VCaP (cell line): Measurements from ENCODE around the gene FGD4.
"Not testable (repeated sequence)": the region's sequence is repeated elsewhere in the genome, so short reads cannot be mapped to it uniquely, and the experiment has no call there.

Experiments used
- H3K27ac ChIP-seq: fragments of 450-650 bp; 2 replicates; pipeline ENCODE4 v1.5.1; 2017
- TF ChIP-seq, protein P1 (sequence below): fragments of 450-650 bp; conservative IDR thresholded peaks from 2 replicates; pipeline ENCODE4 v1.5.1; 2017; ENCODE audit warnings: mild to moderate bottlenecking, moderate library complexity

The FGD4 gene

DNA sequence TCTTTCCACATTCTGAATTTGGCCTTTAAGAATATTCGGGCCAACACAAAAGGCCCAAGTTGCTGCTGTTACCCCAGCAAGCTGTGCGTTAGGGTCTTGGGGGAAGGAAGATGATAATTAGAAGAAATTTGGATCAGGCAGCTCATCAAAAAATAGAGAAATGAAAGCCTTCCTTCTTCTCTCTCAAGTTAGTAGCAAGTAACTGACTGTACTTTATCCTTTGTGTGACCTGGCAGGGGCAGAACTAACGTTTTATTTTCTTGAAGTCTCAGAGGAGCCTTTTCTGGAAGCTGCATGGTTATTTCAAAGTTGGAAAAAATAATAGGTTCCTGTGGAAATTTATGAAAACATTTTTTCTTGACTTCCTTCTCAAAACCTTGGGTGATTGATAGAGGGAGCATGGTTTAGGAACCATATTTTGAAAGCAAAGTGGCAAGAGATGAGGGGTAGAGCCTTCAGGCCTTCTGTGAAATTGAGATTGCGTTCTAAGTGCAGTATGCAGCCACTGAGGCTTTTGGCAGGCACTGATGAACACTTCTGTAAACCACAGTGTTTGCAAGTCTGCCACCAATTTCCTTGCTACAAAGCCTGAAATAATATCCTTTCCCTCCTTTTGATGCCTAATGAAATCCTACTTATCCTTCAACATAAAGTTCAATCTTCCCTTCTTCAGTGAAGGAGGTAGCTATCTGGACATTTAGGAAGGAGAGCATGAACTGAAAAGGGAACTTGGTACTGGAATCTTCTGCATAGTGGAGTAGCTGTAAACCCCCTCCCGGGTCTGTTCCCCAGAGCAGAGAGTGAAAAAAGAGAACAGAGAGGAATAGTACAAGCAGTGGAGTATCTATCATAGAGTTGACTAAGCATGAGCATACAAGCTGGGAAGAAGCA, 123.2 kb downstream of the FGD4 start:
- TF ChIP-seq, protein P1, sequence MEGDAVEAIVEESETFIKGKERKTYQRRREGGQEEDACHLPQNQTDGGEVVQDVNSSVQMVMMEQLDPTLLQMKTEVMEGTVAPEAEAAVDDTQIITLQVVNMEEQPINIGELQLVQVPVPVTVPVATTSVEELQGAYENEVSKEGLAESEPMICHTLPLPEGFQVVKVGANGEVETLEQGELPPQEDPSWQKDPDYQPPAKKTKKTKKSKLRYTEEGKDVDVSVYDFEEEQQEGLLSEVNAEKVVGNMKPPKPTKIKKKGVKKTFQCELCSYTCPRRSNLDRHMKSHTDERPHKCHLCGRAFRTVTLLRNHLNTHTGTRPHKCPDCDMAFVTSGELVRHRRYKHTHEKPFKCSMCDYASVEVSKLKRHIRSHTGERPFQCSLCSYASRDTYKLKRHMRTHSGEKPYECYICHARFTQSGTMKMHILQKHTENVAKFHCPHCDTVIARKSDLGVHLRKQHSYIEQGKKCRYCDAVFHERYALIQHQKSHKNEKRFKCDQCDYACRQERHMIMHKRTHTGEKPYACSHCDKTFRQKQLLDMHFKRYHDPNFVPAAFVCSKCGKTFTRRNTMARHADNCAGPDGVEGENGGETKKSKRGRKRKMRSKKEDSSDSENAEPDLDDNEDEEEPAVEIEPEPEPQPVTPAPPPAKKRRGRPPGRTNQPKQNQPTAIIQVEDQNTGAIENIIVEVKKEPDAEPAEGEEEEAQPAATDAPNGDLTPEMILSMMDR = no peak
- H3K27ac ChIP-seq = no peak overlapping the region

DNA sequence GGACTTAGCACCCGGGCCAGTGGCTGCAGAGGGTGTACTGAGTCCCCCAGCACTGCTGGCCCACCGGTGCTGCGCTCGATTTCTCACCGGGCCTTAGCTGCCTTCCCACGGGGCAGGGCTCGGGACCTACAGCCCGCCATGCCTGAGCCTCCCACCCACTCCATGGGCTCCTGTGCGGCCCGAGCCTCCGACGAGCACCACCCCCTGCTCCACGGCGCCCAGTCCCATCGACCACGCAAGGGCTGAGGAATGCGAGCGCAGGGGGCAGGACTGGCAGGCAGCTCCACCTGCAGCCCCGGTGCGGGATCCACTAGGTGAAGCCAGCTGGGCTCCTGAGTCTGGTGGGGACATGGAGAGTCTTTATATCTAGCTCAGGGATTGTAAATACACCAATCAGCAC, 126.4 kb downstream of the FGD4 start:
- H3K27ac ChIP-seq = not testable (repeated sequence)

DNA sequence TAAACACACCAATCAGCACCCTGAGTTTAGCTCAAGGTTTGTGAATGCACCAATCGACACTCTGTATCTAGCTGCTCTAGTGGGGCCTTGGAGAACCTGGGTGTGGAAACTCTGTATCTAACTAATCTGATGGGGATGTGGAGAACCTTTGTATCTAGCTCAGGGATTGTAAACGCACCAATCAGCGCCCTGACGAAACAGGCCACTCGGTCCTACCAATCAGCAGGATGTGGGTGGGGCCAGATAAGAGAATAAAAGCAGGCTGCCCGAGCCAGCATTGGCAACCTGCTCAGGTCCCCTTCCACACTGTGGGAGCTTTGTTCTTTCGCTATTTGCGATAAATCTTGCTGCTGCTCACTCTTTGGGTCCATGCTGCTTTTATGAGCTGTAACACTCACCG, 127.0 kb downstream of the FGD4 start:
- not testable (repeated sequence) for H3K27ac ChIP-seq

DNA sequence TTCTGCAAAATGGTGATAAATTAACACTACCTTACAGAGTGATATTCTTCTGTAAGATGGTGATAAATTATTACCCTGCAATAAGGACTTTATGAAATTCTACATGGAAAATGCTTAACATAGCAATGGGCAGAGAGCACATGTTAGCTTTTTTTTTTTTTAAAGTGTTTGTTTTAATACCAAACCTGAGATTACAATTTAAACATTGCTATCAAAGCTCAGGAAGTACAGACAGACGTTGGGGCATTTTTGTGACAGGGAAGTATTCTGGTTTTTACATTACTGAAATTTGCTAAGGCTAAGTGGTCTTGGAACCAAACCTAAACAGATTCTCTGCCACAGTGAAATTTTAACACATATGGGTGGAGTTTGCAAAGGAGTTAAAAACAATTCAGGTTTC, 133.1 kb downstream of the FGD4 start:
- H3K27ac ChIP-seq = peak overlapping the region; percentile 84
- TF ChIP-seq, protein P1 = no peak

DNA sequence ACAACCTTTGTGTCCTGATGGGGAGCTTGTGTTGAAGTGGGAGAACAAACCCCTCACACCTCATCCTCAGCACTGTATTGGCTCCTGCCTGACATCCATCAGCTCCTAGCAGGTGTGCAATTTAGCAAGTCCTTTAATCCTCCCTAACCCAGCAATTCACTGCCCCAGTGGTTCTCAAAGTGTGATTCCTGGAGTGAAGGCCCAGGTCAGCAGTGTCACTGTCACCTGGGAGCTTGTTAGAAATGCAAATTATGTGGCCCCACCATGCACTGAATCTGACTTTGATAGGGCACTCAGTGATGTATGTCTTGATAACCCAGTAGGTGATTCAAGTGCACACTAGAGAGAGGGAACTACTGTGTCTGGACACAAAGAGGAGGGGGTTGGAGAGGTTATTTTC, 133.6 kb downstream of the FGD4 start:
- TF ChIP-seq, protein P1 = no peak
- peak overlapping the region; percentile 84 for H3K27ac ChIP-seq

DNA sequence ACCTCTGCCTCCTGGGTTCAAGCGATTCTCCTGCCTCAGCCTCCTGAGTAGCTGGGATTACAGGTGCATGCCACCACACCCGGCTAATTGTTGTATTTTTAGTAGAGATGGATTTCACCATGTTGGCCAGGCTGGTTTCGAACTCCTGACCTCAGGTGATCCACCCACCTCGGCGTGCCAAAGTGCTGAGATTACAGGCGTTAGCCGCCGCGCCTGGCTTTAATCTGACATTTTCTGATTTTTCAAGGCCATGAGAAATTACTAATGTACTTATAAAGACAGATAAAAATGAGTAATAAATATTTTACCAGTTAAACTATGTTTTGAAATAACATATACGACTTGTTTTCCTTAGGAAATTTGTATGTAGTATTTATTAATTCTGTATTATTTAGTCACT, 134.1 kb downstream of the FGD4 start:
- peak overlapping the region; percentile 84 for H3K27ac ChIP-seq

DNA sequence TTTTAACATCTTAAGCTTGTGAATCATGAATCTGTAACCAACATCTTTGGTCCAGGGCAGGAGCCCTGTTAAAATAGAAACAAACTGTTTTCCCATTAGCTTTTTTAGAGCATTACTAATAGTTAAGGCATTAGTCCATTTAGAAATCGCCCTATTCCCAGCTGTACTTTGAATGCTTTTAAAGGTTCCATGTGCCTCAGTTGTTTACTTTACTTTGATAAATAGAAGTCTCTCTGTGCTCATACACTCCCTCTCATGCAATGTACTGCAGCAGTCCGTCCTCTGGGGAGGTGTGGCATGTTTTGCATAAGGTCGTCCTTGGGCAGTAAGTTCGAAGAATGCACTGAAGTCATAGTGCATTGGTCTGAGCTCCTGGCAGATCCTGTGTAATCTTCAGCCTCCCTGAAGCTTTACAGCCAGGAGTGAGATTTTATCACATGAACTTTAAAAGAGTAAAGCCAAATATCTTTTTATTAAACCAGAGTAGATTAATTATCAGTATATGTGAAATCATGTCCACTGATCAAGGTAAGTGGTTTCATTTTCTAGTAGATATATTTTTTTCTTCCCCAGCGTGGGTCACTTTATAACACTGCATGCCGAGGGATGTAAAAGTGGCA, 134.7 kb downstream of the FGD4 start:
- H3K27ac ChIP-seq = peak overlapping the region; percentile 84
- TF ChIP-seq, protein P1 = no peak

DNA sequence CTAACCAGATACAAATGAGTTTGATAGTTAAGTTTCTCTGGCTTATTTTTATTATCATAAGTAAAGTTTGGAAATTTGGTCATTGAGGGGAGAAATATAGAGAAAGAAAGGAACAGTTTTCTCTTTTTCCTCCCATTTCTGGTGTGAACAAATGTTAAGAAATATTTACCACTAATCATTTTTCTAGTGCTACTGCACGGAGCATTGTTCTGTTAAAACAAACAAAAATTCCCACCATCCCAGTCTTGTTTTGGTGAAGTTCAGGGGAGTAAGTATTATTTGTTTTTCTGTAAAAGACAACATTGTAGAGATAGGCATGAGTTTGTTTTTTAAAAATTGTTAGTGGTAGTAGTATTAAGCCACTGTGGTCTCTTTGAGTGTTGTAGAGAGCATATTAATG, 135.3 kb downstream of the FGD4 start:
- TF ChIP-seq, protein P1 = no peak
- H3K27ac ChIP-seq = peak overlapping the region; percentile 84

DNA sequence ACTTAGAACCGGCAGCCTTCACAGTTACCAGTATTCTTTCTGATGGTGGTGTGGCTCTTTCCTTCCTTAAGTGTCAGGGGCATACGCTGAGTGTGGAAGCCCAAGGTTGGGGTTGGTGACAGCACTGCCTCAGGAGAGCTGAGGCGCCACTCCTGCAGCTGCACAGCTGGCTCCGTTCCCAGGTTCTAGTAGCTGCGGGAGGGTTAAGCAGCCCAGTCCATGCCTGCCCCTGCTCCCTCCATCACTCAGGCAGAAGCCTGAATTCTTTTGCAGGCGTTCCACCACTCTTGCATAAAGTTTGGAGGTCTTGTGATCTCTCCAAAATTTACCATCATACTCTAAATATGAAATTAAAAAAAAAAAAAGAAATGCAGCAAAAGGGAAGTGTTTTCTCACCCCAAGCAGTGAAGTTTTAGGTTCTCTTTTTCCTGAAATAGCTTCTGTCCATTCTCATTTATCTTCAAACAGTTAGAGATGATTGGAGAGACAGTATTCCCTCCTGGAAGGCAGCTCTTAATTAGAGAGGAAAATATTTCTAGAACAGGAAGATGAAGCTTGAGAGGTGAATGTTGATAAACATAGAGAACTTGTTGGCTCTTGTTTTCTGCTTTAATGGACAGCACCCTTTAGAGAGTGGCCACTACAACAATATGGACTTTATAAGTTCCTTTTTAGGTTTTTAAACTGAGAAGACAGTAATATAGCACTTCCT, 136.1 kb downstream of the FGD4 start:
- H3K27ac ChIP-seq = peak overlapping the region; percentile 84
- TF ChIP-seq, protein P1 = no peak
